A172 (cell line): ENCODE results near the gene ZNF622. TPM values are rescaled to one million over a fixed set of nuclear protein-coding genes. Genes with fewer than 3 reads are reported as not detected.

Experiments
- DNase-seq: peaks from one replicate; pipeline ENCODE4 v3.0.0-alpha.2; 2015; ENCODE audit warnings: low spot score
- total RNA-seq: library from RNA; depleted of rRNA; stranded (reverse); fragments of >200 nt; shearing (Covaris generic); gene quantifications from 2 replicates; pipeline ENCODE4 v1.2.3, GENCODE V29; 2014; rRNA removed

Gene ZNF622
- total RNA-seq, 1 experiment from 2014 or later, result 73.0 TPM

GRCh38 chr5:16431490-16431889, 34.1 kb downstream of the ZNF622 start:
- no peak for DNase-seq

- DNase-seq, result no peak
Measured at GRCh38 chr5:16430349-16431089, 35.1 kb downstream of the ZNF622 start.

GRCh38 chr5:16428359-16428758, 37.2 kb downstream of the ZNF622 start:
- no peak for DNase-seq

GRCh38 chr5:16427587-16427986, 38.0 kb downstream of the ZNF622 start:
- no peak for DNase-seq

- DNase-seq, result no peak
Measured at GRCh38 chr5:16418471-16418922, 47.1 kb downstream of the ZNF622 start.

- DNase-seq, result no peak
Measured at GRCh38 chr5:16417398-16418074, 48.1 kb downstream of the ZNF622 start.

GRCh38 chr5:16414861-16415260, 50.7 kb downstream of the ZNF622 start:
- DNase-seq, result no peak

- no peak for DNase-seq
Measured at GRCh38 chr5:16413166-16413860, 52.3 kb downstream of the ZNF622 start.

- no peak for DNase-seq
Measured at GRCh38 chr5:16412556-16412955, 53.0 kb downstream of the ZNF622 start.

GRCh38 chr5:16411741-16412455, 53.7 kb downstream of the ZNF622 start:
- DNase-seq, result peak; percentile 14

- DNase-seq, result no peak
Measured at GRCh38 chr5:16411235-16411634, 54.4 kb downstream of the ZNF622 start.

GRCh38 chr5:16410338-16410737, 55.3 kb downstream of the ZNF622 start:
- DNase-seq, result no peak

- no peak for DNase-seq
Measured at GRCh38 chr5:16406630-16407029, 59.0 kb downstream of the ZNF622 start.

GRCh38 chr5:16406023-16406422, 59.6 kb downstream of the ZNF622 start:
- DNase-seq, result no peak

Other genes with a start within 250 kb of the ZNF622 start
- gene RETREG1, start 151.2 kb upstream of the ZNF622 start, total RNA-seq, result 20.7 and 25.4 TPM in 2 replicates